GM10266 (cell line): ENCODE data around the gene CRYGS.
"Not testable (repeated sequence)": the region's sequence is repeated elsewhere in the genome, so short reads cannot be mapped to it uniquely, and the experiment has no call there.

Source experiments
- DNase-seq: peaks from one replicate; pipeline ENCODE4 v3.0.0; 2012; ENCODE audit errors: extremely low spot score
- CTCF ChIP-seq: IDR thresholded peaks from 2 replicates; pipeline ENCODE4 v1.5.1; 2012; ENCODE audit warnings: mild to moderate bottlenecking, low read depth; ENCODE audit not compliant: control insufficient read depth, insufficient read depth; ENCODE audit errors: missing control alignments

The CRYGS gene

DNA sequence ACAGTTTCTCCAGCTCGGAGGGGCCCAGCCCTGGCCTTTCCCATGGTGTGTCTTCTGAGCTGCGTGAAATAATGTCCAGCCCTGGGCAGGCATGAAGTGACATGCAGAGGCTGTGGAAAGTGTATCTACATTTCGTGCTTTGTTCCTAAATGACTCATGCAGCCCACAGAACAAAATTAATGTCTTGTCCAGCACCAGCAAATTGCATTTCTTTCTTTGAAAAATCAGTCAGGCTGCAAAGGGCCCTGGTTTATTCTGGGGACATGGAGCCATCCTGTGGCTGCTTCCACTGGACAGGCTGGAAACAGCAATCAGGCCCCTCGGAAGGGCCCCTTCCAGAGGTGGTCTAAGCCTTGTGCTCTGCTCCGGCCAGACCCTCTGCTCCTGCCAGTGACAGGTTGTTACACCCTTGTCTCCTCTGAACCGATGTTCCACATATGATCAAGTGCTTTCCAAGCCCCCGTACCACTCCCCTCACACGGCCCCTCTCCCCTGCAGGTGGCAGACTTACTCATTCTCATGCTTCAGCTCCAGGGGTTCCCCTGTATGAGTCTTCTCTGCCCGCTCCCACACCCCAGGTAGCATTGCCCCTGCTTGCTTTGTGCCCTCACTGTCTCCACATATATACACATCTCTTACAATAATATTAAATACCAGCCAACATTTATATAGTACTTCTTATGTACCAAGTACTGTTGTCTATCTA is 33.7 kb downstream of the CRYGS start:
- DNase-seq = peak; percentile 52
- peak; percentile 28 for TF ChIP-seq CTCF

GRCh38 chr3:186509423-186509822 is 34.8 kb downstream of the CRYGS start:
- no peak for DNase-seq
- no peak for TF ChIP-seq CTCF

DNA sequence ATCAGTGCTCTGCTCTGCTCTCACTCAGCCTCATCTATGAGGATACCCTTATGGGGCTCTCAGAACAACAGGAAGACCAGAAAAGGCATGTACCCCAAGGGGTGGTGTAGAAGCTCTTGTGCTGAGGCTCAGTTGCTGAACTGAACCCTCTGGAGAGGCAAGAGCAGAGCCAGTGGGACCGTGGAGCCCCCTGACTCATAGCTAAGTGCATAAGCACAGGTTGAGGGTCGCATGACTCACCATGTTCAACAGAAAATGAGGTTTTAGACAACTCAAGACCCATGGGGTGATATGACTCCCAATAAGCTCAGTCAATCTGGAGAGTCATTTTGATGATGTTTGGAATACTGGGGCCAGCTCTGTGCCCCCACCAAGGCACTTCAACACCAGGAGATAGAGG is 37.3 kb downstream of the CRYGS start:
- no peak for TF ChIP-seq CTCF
- DNase-seq = no peak

GRCh38 chr3:186506191-186506739 is 37.9 kb downstream of the CRYGS start:
- TF ChIP-seq CTCF = no peak
- DNase-seq = no peak

GRCh38 chr3:186502966-186503712 is 41.0 kb downstream of the CRYGS start:
- TF ChIP-seq CTCF = no peak
- DNase-seq = no peak

GRCh38 chr3:186502138-186502948 is 41.8 kb downstream of the CRYGS start:
- no peak for DNase-seq
- TF ChIP-seq CTCF = no peak

DNA sequence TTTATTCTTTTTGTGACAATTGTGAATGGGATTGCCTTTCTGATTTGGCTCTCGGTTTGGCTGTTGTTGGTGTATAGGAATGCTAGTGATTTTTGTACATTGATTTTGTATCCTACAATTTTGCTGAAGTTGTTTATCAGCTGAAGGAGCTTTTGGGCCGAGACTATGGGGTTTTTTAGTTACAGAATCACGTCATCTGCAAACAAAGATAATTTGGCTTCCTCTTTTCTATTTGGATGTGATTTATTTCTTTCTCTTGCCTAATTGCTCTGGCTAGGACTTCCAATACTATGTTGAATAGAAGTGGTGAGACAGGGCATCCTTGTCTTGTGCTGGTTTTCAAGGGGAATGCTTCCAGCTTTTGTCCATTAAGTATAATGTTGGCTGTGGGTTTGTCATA is 44.2 kb downstream of the CRYGS start:
- not testable (repeated sequence) for DNase-seq

GRCh38 chr3:186498022-186498421 is 46.2 kb downstream of the CRYGS start:
- DNase-seq = not testable (repeated sequence)
